SK-N-DZ (cell line): ENCODE results near the gene PFDN1.
"Not testable (repeated sequence)": the region's sequence is repeated elsewhere in the genome, so short reads cannot be mapped to it uniquely, and the experiment has no call there.

Experiments used
- DNase-seq: peaks from one replicate; pipeline ENCODE4 v3.0.0-alpha.2; 2015; ENCODE audit warnings: low spot score

The PFDN1 gene

GRCh38 chr5:140214831-140215230, 88.1 kb downstream of the PFDN1 start:
- DNase-seq = no peak

DNA sequence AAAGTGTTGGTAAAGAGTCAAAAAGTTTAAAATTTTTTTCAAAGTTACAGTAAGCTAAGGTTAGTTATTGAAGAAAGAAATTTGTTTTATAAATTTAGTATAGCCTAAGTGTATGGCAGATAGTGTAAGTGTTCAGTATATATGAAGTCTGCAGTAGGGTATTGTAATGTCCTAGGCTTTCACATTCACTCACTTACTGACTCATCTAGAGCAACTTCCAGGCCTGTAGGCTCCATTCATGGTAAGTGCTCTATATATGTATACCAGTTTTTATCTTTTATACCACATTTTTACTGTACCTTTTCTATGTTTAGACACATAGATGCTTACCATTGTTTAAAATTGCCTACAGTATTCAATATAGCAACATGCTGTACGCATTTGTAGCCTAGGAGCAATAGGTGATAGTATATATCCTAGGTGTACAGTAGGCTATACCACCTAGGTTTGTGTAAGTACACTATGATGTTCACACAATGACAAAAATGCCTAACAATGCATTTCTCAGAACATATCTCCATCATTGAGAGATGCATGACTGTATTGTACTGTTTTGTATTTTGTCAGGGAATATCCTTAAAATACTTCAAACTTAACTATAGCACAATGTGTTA, 89.4 kb downstream of the PFDN1 start:
- DNase-seq = no peak

GRCh38 chr5:140208065-140208464, 94.8 kb downstream of the PFDN1 start:
- no peak for DNase-seq

GRCh38 chr5:140207250-140207964, 95.5 kb downstream of the PFDN1 start:
- DNase-seq = no peak

GRCh38 chr5:140205952-140206351, 96.9 kb downstream of the PFDN1 start:
- DNase-seq = no peak

GRCh38 chr5:140205216-140205615, 97.7 kb downstream of the PFDN1 start:
- no peak for DNase-seq

- DNase-seq = no peak
These were observed 100.3 kb downstream of the PFDN1 start for GRCh38 chr5:140202610-140203009.

DNA sequence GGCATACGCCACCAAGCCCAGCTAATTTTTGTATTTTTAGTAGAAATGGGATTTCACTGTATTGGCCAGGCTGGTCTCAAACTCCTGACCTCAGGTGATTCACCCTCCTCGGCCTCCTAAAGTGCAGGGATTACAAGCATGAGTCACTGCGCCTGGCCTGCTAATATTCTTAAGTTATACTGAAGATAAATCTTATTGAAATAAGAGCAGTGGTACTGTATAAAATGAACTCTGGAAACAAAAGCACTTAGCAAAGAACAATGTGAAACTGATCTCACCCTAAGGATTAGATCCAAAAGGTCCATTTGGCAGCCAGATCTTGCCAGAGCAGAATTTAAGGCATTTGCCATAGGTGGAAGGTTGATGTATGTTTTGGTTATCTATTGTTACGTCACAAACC, 100.8 kb downstream of the PFDN1 start:
- no peak for DNase-seq

GRCh38 chr5:140198915-140199314, 104.0 kb downstream of the PFDN1 start:
- not testable (repeated sequence) for DNase-seq

GRCh38 chr5:140197023-140197422, 105.9 kb downstream of the PFDN1 start:
- DNase-seq = no peak

DNA sequence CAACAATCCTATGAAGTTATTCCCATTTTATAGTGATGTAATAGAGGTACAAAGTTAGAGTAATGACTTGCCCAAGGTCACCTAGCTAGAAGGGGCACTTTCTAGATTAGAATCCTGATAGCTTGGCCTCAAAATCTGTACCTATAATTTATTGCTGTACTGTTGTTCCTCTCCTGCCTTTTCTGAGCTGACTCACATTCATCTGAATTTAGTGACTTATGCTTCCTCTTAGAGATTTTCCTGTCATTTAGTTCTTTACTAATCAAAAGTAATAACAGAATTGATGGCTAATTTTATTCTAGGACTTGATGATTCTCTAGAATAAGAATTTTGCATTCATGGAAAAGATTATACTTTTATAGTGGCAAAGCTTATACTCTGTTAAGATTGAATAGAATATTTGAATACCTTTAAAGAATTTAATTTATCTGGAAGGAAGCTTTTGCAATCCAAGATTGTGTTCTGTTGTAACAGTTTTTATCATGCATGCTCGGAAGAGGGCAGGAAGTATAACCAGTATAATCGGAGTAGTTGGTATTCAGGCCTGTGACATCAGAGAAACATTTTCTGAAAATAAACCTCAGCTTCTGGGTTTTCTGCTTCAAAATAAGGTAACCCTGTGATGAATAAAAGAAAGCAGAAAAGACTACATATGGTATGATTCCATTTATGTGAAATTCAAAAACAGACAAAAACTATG, 106.6 kb downstream of the PFDN1 start:
- no peak for DNase-seq
